Psoas muscle (tissue), 8 donors: Measurements from ENCODE around the gene BTBD9. TPM values are rescaled to one million over a fixed set of nuclear protein-coding genes. Genes with fewer than 3 reads are reported as not detected.

ENCODE experiments used
- ATAC-seq, 4 donors: fragments of 200-7000 bp; cut with Tn5 transposase; one replicate each; pipeline ENCODE4 v1.9.1; 2020; ENCODE audit warnings: moderate library complexity in 3 of 4, mild to moderate bottlenecking in 2 of 4
- DNase-seq, 2 donors: peaks; one replicate each; pipeline ENCODE4 v3.0.0-alpha.2; 2020
- H3K27ac ChIP-seq: fragments of 200-600 bp; one replicate; pipeline ENCODE4 v1.8.0; 2022
- H3K27me3 ChIP-seq, 3 donors: fragments of 200-600 bp in 1 of 3; one replicate each; pipeline versions ENCODE4 v1.6.1 to v1.8.0; 2013 to 2022; ENCODE audit warnings: low read length in 2 of 3, mild to moderate bottlenecking in 2 of 3, moderate library complexity in 1 of 3; ENCODE audit not compliant: insufficient read depth in 3 of 3
- H3K36me3 ChIP-seq, 2 donors: fragments of 200-600 bp in 1 of 2; one replicate each; pipeline versions ENCODE4 v1.6.1 to v1.8.0; 2013 to 2022; ENCODE audit warnings: low read depth in 1 of 2, mild to moderate bottlenecking in 1 of 2, moderate library complexity in 1 of 2; ENCODE audit not compliant: insufficient read depth in 1 of 2
- H3K4me1 ChIP-seq: fragments of 200-600 bp; one replicate; pipeline ENCODE4 v1.8.0; 2022
- H3K4me3 ChIP-seq: fragments of 200-600 bp; one replicate; pipeline ENCODE4 v1.8.0; 2022; ENCODE audit warnings: mild to moderate bottlenecking
- H3K9me3 ChIP-seq: fragments of 200-600 bp; one replicate; pipeline ENCODE4 v1.8.0; 2022
- WGBS, 3 donors: extraction: QIAGEN DNeasy Blood & Tissue Kit; methylation state at CpG; one replicate each; pipeline versions ENCODE4 v1.1.6 to v1.1.7; 2013; 5-methylcytosine and 5-hydroxymethylcytosine counted together
- intact Hi-C, 2 donors: fragments of 100-400 bp; cut with DNase I; formaldehyde crosslinking; loops; one replicate each; pipeline versions ENCODE4 v1.11.0 to v1.14.2; 2022
- polyA plus RNA-seq, 3 donors: library from polyadenylated mRNA; stranded (reverse); fragments of 200-250 nt; gene quantifications; one replicate each; pipeline ENCODE4 v1.2.3, GENCODE V29; 2013
- total RNA-seq, 4 donors: library from RNA; stranded (reverse); fragmentation: NEBNext Ultra II Directional in 2 of 4; extraction: Animal tissue kit (Norgen Biotek cat#: 25700) in 2 of 4; gene quantifications; one replicate each; pipeline versions ENCODE4 v1.2.1 to v1.2.4, GENCODE V29; 2021 to 2023
- TF ChIP-seq, protein P1 (sequence below): fragments of 200-600 bp; IDR thresholded peaks from one replicate; pipeline ENCODE4 v1.8.0; 2022; ENCODE audit warnings: antibody characterized with exemption
- donor health status: healthy with polysubstance abuse.
- donor health status: DM: no; HTN: no; CAD: no; lungs with moderate emphysema.
- donor health status: Bipolar disorder and iron deficiency.
- donor health status: healthy.
- donor health status: DM: yes; HTN: yes; CAD: no.
- donor health status: DM: no; HTN: no; CAD: no.
- donor health status: DM: no; HTN: no; CAD: no.
- donor health status: DM: yes; HTN: yes; CAD: no.

BTBD9 gene
- total and polyA plus RNA-seq, 7 donors: 2.3 to 10.9 (median 8.4) TPM

DNA sequence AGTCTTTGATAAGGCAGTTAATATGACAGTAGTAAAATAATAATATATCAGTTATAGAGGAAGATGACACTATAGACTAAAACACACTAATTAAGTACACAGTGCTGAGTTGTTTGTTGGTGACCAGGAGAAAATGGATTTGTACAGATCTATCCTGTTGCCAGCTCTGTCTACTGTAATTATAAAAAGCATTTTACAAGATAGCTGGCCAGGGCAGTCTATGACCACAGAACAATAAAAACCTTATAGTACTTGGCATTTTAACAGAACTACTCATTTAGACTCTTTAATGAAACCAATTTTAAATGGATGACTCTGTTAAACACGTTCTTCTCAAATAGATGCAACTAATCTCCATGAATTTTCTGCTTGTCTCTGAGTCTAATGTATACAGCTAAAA, 367.5 kb downstream of the BTBD9 start:
- Histone ChIP-seq H3K4me3 (no peak overlapping the region), H3K9me3 (no peaks in the 10 kb centered on the region), H3K4me1 (peaks cover 26% of the 10 kb centered on the region), H3K36me3 (no peaks in the 10 kb centered on the region), H3K27ac (no peak overlapping the region), H3K27me3 (no peaks in the 10 kb centered on the region)
- intact Hi-C loops: no loop called here
- no peak for ATAC-seq
- no peak for DNase-seq
- TF ChIP-seq, protein P1, sequence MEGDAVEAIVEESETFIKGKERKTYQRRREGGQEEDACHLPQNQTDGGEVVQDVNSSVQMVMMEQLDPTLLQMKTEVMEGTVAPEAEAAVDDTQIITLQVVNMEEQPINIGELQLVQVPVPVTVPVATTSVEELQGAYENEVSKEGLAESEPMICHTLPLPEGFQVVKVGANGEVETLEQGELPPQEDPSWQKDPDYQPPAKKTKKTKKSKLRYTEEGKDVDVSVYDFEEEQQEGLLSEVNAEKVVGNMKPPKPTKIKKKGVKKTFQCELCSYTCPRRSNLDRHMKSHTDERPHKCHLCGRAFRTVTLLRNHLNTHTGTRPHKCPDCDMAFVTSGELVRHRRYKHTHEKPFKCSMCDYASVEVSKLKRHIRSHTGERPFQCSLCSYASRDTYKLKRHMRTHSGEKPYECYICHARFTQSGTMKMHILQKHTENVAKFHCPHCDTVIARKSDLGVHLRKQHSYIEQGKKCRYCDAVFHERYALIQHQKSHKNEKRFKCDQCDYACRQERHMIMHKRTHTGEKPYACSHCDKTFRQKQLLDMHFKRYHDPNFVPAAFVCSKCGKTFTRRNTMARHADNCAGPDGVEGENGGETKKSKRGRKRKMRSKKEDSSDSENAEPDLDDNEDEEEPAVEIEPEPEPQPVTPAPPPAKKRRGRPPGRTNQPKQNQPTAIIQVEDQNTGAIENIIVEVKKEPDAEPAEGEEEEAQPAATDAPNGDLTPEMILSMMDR: no peak
- 77 to 89% (median 81%) methylated on average over 1 of the region's 1 CpG for WGBS, 3 donors

GRCh38 chr6:38271081-38271480, 368.6 kb downstream of the BTBD9 start:
- ATAC-seq: no peak

DNA sequence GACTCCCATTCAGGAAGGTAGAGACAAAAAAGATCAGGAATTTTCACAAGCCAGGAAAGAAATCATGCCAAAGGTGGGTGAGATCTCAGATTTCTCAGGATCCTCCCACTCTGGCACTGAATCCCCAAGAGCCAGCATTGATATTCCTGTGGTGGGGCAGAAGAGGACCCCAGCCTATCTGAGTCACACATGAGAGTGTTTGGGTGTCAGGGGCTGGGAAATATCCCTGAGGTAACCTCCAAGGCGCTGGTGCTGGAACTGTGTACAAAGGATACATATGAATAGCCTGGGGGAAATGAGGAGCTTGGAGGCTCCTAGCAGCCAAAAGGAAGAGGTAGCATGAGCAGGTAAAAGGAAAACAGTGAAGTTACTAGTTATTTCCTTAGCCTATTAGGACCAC, 369.4 kb downstream of the BTBD9 start:
- Histone ChIP-seq H3K36me3 (no peaks in the 10 kb centered on the region), H3K9me3 (no peaks in the 10 kb centered on the region), H3K4me1 (peaks cover 26% of the 10 kb centered on the region), H3K4me3 (no peak overlapping the region), H3K27me3 (no peaks in the 10 kb centered on the region), H3K27ac (no peak overlapping the region)
- intact Hi-C loops: no loop called here
- TF ChIP-seq, protein P1: no peak
- DNase-seq (no peak), ATAC-seq (no peak)
- WGBS, 3 donors: 88 to 100% (median 100%) methylated on average over 1 of the region's 1 CpG

More at GRCh38 chr6:38271081-38271480, 368.6 kb downstream of the BTBD9 start:
- Histone ChIP-seq H3K4me3 (no peak overlapping the region), H3K9me3 (no peaks in the 10 kb centered on the region), H3K4me1 (peaks cover 26% of the 10 kb centered on the region), H3K36me3 (no peaks in the 10 kb centered on the region), H3K27ac (no peak overlapping the region), H3K27me3 (no peaks in the 10 kb centered on the region)
- intact Hi-C loops: no loop called here
- DNase-seq: no peak
- TF ChIP-seq, protein P1: no peak

- H3K27me3 ChIP-seq: no peaks in the 10 kb centered on the region
- intact Hi-C loops: no loop called here
- TF ChIP-seq, protein P1: no peak
- no peak for DNase-seq
- no peak overlapping the region for H3K4me3 ChIP-seq
- no peaks in the 10 kb centered on the region for H3K9me3 ChIP-seq
- WGBS, 3 donors: 35 to 45% (median 40%) methylated on average over 9 of the region's 9 CpGs
- H3K27ac ChIP-seq: peak overlapping the region; percentile 47
- peaks cover 26% of the 10 kb centered on the region for H3K4me1 ChIP-seq
- no peaks in the 10 kb centered on the region for H3K36me3 ChIP-seq
- ATAC-seq: peak; percentile 68 to 88 (median 80)
Observed at GRCh38 chr6:38269461-38270172, 370.1 kb downstream of the BTBD9 start.

DNA sequence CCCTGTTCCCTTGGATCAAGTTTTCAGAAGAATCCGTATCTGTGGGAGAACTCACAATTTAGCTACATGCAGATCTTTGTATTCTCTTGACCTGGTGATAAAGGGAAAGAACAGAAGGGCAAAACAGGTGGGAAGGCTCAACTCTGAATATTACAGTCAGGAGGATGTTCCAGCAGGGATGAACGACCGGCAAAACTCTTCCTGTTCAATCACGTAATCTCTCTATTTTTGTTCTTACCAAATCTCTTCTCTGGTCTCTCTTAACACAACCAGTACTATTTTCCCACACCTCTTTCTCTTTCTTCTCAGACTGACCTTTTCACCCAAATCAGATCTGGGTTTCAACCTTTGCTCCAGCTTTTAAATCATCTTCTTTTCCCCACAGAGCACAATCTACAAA, 371.4 kb downstream of the BTBD9 start:
- peaks cover 26% of the 10 kb centered on the region for H3K4me1 ChIP-seq
- H3K4me3 ChIP-seq: no peak overlapping the region
- WGBS, 3 donors: 19 to 58% (median 37%) methylated on average over 4 of the region's 4 CpGs
- H3K27me3 ChIP-seq: no peaks in the 10 kb centered on the region
- peak overlapping the region; percentile 43 for H3K27ac ChIP-seq
- peak in 3 of 4 donors; percentile 32 to 56 (median 34) for ATAC-seq
- intact Hi-C loops: no loop called here
- no peak for DNase-seq
- no peaks in the 10 kb centered on the region for H3K9me3 ChIP-seq
- TF ChIP-seq, protein P1: no peak
- H3K36me3 ChIP-seq: no peaks in the 10 kb centered on the region
